Colonic mucosa (tissue), 4 donors: ENCODE data around the gene SPTBN1. TPM values are rescaled to one million over a fixed set of nuclear protein-coding genes. Genes with fewer than 3 reads are reported as not detected.

ENCODE experiments used
- DNase-seq: peaks from one replicate; pipeline ENCODE4 v3.0.0-alpha.2; 2020
- H3K27ac ChIP-seq: fragments of 200-600 bp; one replicate; pipeline ENCODE4 v1.8.0; 2021
- H3K27me3 ChIP-seq: fragments of 200-600 bp; one replicate; pipeline ENCODE4 v1.8.0; 2021
- H3K36me3 ChIP-seq: fragments of 200-600 bp; one replicate; pipeline ENCODE4 v1.8.0; 2021
- H3K4me1 ChIP-seq: fragments of 200-600 bp; one replicate; pipeline ENCODE4 v1.8.0; 2021; ENCODE audit warnings: mild to moderate bottlenecking
- H3K4me3 ChIP-seq: fragments of 200-600 bp; one replicate; pipeline ENCODE4 v1.8.0; 2021
- H3K9ac ChIP-seq, 2 donors: one replicate each; pipeline ENCODE4 v1.7.0; 2013; ENCODE audit warnings: control low read depth in 2 of 2, low read depth in 2 of 2, low read length in 2 of 2
- H3K9me3 ChIP-seq: fragments of 200-600 bp; one replicate; pipeline ENCODE4 v1.8.0; 2021
- intact Hi-C: fragments of 100-400 bp; cut with DNase I; formaldehyde crosslinking; loops from one replicate; pipeline ENCODE4 v1.14.1; 2022
- total RNA-seq, 2 donors: library from RNA; stranded (reverse); fragmentation: NEBNext Ultra II Directional in 1 of 2; extraction: Animal tissue kit (Norgen Biotek cat#: 25700) in 1 of 2; gene quantifications; one replicate each; pipeline ENCODE4 v1.2.1, GENCODE V29; 2021
- TF ChIP-seq, protein P1 (sequence below): fragments of 200-600 bp; IDR thresholded peaks from one replicate; pipeline ENCODE4 v1.8.0; 2022; ENCODE audit warnings: antibody characterized with exemption, mild to moderate bottlenecking
- donor health status: healthy.
- donor health status: DM: no; HTN: no; CAD: no.
- donor health status: DM: no; HTN: no; CAD: no.

The SPTBN1 gene
- total RNA-seq, 2 donors from 2014 or later = 325 to 338 TPM

DNA sequence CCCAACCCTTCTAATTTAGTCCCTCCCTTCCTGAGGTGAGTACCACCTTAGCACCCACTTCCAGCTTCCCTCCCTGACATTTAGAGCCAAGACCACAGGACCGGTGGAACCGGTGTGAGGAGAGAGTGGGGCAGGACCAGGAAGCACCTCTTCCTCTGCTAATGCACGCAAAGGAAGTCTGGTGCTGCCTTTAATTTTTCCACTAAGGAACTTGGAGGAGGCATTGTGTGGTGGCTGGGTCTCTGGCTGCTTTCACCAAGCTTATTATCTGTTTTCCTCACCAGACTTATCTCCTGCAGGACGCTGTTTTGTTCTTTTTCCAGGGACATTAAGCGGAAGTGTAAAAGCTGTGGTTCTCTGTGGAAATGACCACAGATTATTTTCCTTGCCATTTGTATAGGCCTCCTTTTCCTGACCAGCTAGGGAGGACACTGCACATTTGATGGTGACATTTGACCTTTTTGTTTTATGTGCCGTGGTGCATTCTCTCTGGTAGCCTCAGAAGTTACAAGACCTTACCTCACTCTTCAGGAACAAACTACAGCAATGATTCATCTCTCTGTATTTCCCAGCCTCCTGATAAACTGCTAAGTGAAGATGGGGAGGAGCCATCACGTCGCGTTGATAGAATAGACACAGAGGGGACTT, 39.8 kb upstream of the SPTBN1 start:
- TF ChIP-seq, protein P1, sequence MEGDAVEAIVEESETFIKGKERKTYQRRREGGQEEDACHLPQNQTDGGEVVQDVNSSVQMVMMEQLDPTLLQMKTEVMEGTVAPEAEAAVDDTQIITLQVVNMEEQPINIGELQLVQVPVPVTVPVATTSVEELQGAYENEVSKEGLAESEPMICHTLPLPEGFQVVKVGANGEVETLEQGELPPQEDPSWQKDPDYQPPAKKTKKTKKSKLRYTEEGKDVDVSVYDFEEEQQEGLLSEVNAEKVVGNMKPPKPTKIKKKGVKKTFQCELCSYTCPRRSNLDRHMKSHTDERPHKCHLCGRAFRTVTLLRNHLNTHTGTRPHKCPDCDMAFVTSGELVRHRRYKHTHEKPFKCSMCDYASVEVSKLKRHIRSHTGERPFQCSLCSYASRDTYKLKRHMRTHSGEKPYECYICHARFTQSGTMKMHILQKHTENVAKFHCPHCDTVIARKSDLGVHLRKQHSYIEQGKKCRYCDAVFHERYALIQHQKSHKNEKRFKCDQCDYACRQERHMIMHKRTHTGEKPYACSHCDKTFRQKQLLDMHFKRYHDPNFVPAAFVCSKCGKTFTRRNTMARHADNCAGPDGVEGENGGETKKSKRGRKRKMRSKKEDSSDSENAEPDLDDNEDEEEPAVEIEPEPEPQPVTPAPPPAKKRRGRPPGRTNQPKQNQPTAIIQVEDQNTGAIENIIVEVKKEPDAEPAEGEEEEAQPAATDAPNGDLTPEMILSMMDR = no peak
- no peak for DNase-seq
- Histone ChIP-seq H3K4me1 (no peaks in the 10 kb centered on the region), H3K9me3 (no peaks in the 10 kb centered on the region), H3K36me3 (no peaks in the 10 kb centered on the region), H3K27ac (no peak overlapping the region), H3K9ac (no peak overlapping the region), H3K27me3 (no peaks in the 10 kb centered on the region), H3K4me3 (no peak overlapping the region)
- intact Hi-C loops = no loop called here

- intact Hi-C loops = no loop called here
- TF ChIP-seq, protein P1 = no peak
These were observed 39.2 kb upstream of the SPTBN1 start for GRCh38 chr2:54416938-54417337.

DNA sequence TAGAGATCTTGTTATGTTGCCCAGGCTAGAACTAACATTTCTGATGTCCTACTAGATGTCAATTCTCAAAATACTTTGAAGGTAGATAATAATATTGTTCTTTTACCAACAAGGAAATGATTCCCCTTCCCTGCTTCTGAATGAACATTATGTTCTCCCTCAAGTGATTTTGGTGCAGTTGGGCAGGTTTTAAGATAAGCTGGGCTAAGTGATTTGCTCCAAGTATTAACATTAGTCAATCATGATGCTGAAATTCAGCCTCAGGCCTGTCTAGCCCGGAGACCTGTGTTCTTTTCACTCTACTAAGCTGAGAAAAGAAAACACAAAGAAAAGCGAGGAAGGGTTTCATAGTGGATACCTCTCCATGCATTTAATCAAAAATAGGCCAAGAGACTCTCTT, 38.5 kb upstream of the SPTBN1 start:
- Histone ChIP-seq H3K4me1 (no peaks in the 10 kb centered on the region), H3K4me3 (no peak overlapping the region), H3K9me3 (no peaks in the 10 kb centered on the region), H3K27me3 (no peaks in the 10 kb centered on the region), H3K9ac (no peak overlapping the region), H3K27ac (no peak overlapping the region), H3K36me3 (no peaks in the 10 kb centered on the region)
- DNase-seq = no peak
- TF ChIP-seq, protein P1 = no peak
- intact Hi-C loops = no loop called here

More at GRCh38 chr2:54416938-54417337, 39.2 kb upstream of the SPTBN1 start:
- H3K36me3 ChIP-seq = no peaks in the 10 kb centered on the region
- no peaks in the 10 kb centered on the region for H3K27me3 ChIP-seq
- no peak overlapping the region for H3K9ac ChIP-seq
- H3K9me3 ChIP-seq = no peaks in the 10 kb centered on the region
- H3K4me1 ChIP-seq = no peaks in the 10 kb centered on the region
- H3K27ac ChIP-seq = no peak overlapping the region
- no peak overlapping the region for H3K4me3 ChIP-seq
- no peak for DNase-seq

GRCh38 chr2:54419388-54419787, 36.7 kb upstream of the SPTBN1 start:
- no peaks in the 10 kb centered on the region for H3K27me3 ChIP-seq
- intact Hi-C loops = no loop called here
- TF ChIP-seq, protein P1 = no peak

DNA sequence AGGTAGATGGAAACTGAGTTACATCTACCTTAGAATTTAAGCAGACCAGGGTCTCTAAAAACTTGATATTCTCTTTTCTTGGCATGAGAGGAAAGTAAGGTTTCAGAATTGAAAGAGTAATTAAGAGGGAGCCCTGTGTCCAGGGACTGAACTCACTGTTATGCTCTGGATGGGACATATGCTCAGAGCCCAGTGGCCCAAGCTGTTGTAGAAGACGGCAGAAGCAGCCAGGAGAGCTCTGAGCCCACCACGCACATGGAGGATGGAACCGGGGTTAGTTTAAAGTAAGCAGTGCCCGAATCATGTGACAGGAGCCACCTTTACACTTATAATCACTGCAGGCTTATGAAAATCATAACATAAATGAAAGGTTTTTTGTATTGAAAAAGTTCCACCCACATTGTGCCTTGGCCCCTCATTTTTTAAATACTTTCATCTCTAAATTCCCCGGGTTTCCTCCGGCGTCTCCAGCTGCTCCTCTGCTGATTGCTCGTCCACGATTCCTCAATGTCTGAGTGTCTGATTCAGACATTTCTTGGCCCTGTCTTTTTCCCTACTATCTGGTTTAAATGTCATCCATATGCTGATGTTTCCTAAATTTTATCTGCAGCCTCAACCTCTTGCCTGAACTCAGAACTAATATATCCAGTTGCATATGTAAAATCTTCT, 36.1 kb upstream of the SPTBN1 start:
- H3K9ac ChIP-seq = no peak overlapping the region
- DNase-seq = no peak
- H3K4me1 ChIP-seq = no peaks in the 10 kb centered on the region
- no peak overlapping the region for H3K27ac ChIP-seq
- H3K9me3 ChIP-seq = no peaks in the 10 kb centered on the region
- no peaks in the 10 kb centered on the region for H3K36me3 ChIP-seq
- TF ChIP-seq, protein P1 = no peak
- no peaks in the 10 kb centered on the region for H3K27me3 ChIP-seq
- intact Hi-C loops = no loop called here
- no peak overlapping the region for H3K4me3 ChIP-seq

More at GRCh38 chr2:54419388-54419787, 36.7 kb upstream of the SPTBN1 start:
- no peak for DNase-seq
- Histone ChIP-seq H3K4me1 (no peaks in the 10 kb centered on the region), H3K9ac (no peak overlapping the region), H3K27ac (no peak overlapping the region), H3K36me3 (no peaks in the 10 kb centered on the region), H3K9me3 (no peaks in the 10 kb centered on the region), H3K4me3 (no peak overlapping the region)
